Panc1 (cell line): Measurements from ENCODE around the gene MED16. TPM values are rescaled to one million over a fixed set of nuclear protein-coding genes. Genes with fewer than 3 reads are reported as not detected.

ENCODE experiments used
- ATAC-seq: fragments of 200-7000 bp; cut with Tn5 transposase; 2 replicates; pipeline ENCODE4 v1.9.1; 2020; ENCODE audit warnings: mild to moderate bottlenecking, moderate library complexity
- BruUV-seq: library from RNA; stranded (reverse); fragments of 400-500 nt; replicated peaks from 2 replicates; lab custom pipeline; 2021; lab: Mats Ljungman, UMichigan
- CTCF ChIA-PET: fragments of 300-600 bp; sonication (Branson Sonifier 250); formaldehyde crosslinking; loops from one replicate; lab custom pipeline; 2022; ENCODE audit warnings: antibody characterized with exemption; lab: Charles Lee
- POLR2A ChIA-PET: fragments of 300-600 bp; sonication (Branson Sonifier 250); formaldehyde crosslinking; loops from one replicate; lab custom pipeline; 2022; ENCODE audit warnings: antibody characterized with exemption; lab: Charles Lee
- DNase-seq: peaks from one replicate; pipeline ENCODE4 v3.0.0-alpha.2; 2010; ENCODE audit warnings: low read depth, low spot score
- H3K27ac ChIP-seq: 2 replicates; pipeline ENCODE4 v1.5.1; 2011; ENCODE audit warnings: mild to moderate bottlenecking, low read length, inconsistent platforms
- H3K27me3 ChIP-seq: fragments of 200-500 bp; sonication (Bioruptor generic); 2 replicates; pipeline ENCODE4 v1.6.0; 2014; ENCODE audit warnings: low read length, inconsistent platforms; ENCODE audit not compliant: control insufficient read depth, insufficient read depth
- H3K36me3 ChIP-seq: fragments of 200-500 bp; sonication (Bioruptor generic); 2 replicates; pipeline ENCODE4 v1.5.1; 2014; ENCODE audit warnings: inconsistent platforms, mild to moderate bottlenecking, low read length, moderate library complexity; ENCODE audit not compliant: control insufficient read depth, insufficient read depth
- H3K4me1 ChIP-seq: 2 replicates; pipeline ENCODE4 v1.5.1; 2011; ENCODE audit warnings: inconsistent platforms, mild to moderate bottlenecking, low read length, moderate library complexity; ENCODE audit not compliant: control insufficient read depth, insufficient read depth
- H3K4me3 ChIP-seq, 2 experiments: 2 replicates each; pipeline ENCODE4 v1.5.1; 2011 to 2012; ENCODE audit warnings: low read depth in 2 of 2, low read length in 2 of 2, mild to moderate bottlenecking in 2 of 2, inconsistent platforms in 1 of 2, moderate library complexity in 1 of 2
- H3K9me3 ChIP-seq: fragments of 200-500 bp; sonication (Bioruptor generic); 2 replicates; pipeline ENCODE4 v1.5.1; 2014; ENCODE audit warnings: low read depth, mild to moderate bottlenecking, inconsistent platforms, low read length, moderate library complexity; ENCODE audit not compliant: control insufficient read depth, insufficient read depth
- POLR2AphosphoS5 ChIP-seq: IDR thresholded peaks from 2 replicates; pipeline ENCODE4 v1.6.1; 2012; ENCODE audit warnings: mild to moderate bottlenecking, low read depth, low read length, moderate library complexity
- SIN3A ChIP-seq: IDR thresholded peaks from 2 replicates; pipeline ENCODE4 v1.6.1; 2012; ENCODE audit warnings: low read depth, mild to moderate bottlenecking, low read length, moderate library complexity, borderline replicate concordance; ENCODE audit not compliant: insufficient read depth
- TCF7L2 ChIP-seq: IDR thresholded peaks from 2 replicates; pipeline ENCODE4 v1.6.1; 2011; ENCODE audit warnings: mild to moderate bottlenecking, low read depth, low read length, inconsistent platforms
- in situ Hi-C: cut with HindIII; loops from 2 replicates; pipeline ENCODE4 v1.10.0; 2016; ENCODE audit warnings: low sequenced_read_pairs, low pct_unique_long_range_greater_than_20kb
- intact Hi-C: fragments of 100-400 bp; cut with micrococcal nuclease; formaldehyde crosslinking; loops from one replicate; pipeline ENCODE4 v1.10.0; 2022; ENCODE audit not compliant: unreplicated experiment
- total RNA-seq: library from RNA; stranded (reverse); gene quantifications from one replicate; pipeline ENCODE4 v1.2.1, GENCODE V29; 2021; ENCODE audit not compliant: unreplicated experiment
- TF ChIP-seq, protein P1 (sequence below), 2 experiments: IDR thresholded peaks; 2 replicates each; pipeline ENCODE4 v1.6.1; 2011 to 2012; ENCODE audit warnings: low read depth in 2 of 2, control low read depth in 1 of 2, low read length in 1 of 2, mild to moderate bottlenecking in 1 of 2, moderate library complexity in 1 of 2; ENCODE audit not compliant: insufficient read depth in 1 of 2
- TF ChIP-seq, protein P2 (sequence below): fragments of 450-650 bp; IDR thresholded peaks from 2 replicates; pipeline ENCODE4 v1.5.1; 2017; ENCODE audit warnings: mild to moderate bottlenecking

MED16 gene
- total RNA-seq, 1 experiment from 2014 or later, result 39.5 TPM

DNA sequence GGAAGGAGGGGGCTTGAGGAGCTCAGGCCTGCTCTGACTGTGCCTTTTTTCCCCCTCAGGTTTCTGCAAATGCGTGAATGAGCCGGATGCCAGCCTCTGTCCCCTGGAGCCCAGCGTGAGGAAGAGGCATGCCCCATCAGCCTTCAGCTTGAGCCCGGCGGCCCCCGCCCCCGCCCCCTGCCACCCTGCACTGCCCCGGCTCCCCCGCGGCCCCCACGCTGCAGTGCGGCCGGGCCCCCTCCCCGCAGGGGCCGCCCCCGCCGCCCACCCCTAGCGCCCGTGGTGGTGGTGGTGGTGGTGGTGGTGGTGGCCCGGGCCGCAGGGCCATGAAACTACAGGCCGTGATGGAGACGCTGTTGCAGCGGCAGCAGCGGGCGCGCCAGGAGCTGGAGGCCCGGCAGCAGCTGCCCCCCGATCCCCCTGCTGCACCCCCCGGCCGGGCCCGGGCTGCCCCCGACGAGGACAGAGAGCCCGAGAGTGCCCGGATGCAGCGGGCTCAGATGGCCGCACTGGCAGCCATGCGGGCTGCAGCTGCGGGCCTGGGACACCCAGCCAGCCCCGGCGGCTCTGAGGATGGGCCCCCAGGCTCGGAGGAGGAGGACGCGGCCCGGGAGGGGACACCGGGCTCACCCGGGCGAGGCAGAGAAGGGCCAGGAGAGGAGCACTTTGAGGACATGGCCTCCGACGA, 36.4 kb upstream of the MED16 start:
- Histone ChIP-seq H3K27ac (no peak overlapping the region), H3K36me3 (peaks cover 8% of the 10 kb centered on the region; the same call in 1 of the 2 replicates), H3K9me3 (no peaks in the 10 kb centered on the region), H3K27me3 (no peaks in the 10 kb centered on the region), H3K4me3 (no peak overlapping the region), H3K4me1 (peaks cover 15% of the 10 kb centered on the region)
- in situ Hi-C loops, result no loop called here
- ChIA-PET CTCF (no interaction called here), POLR2A (no interaction called here)
- BruUV-seq, result no TSS peak
- TF ChIP-seq, protein P1, sequence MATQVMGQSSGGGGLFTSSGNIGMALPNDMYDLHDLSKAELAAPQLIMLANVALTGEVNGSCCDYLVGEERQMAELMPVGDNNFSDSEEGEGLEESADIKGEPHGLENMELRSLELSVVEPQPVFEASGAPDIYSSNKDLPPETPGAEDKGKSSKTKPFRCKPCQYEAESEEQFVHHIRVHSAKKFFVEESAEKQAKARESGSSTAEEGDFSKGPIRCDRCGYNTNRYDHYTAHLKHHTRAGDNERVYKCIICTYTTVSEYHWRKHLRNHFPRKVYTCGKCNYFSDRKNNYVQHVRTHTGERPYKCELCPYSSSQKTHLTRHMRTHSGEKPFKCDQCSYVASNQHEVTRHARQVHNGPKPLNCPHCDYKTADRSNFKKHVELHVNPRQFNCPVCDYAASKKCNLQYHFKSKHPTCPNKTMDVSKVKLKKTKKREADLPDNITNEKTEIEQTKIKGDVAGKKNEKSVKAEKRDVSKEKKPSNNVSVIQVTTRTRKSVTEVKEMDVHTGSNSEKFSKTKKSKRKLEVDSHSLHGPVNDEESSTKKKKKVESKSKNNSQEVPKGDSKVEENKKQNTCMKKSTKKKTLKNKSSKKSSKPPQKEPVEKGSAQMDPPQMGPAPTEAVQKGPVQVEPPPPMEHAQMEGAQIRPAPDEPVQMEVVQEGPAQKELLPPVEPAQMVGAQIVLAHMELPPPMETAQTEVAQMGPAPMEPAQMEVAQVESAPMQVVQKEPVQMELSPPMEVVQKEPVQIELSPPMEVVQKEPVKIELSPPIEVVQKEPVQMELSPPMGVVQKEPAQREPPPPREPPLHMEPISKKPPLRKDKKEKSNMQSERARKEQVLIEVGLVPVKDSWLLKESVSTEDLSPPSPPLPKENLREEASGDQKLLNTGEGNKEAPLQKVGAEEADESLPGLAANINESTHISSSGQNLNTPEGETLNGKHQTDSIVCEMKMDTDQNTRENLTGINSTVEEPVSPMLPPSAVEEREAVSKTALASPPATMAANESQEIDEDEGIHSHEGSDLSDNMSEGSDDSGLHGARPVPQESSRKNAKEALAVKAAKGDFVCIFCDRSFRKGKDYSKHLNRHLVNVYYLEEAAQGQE (IDR thresholded peaks at IDR 0.05; ENCODE audit: insufficient read depth in 1 of 2, low read depth in 2 of 2, low read length in 1 of 2), result no peak
- TF ChIP-seq POLR2AphosphoS5 (no peak), SIN3A (no peak), TCF7L2 (no peak)
- TF ChIP-seq, protein P2, sequence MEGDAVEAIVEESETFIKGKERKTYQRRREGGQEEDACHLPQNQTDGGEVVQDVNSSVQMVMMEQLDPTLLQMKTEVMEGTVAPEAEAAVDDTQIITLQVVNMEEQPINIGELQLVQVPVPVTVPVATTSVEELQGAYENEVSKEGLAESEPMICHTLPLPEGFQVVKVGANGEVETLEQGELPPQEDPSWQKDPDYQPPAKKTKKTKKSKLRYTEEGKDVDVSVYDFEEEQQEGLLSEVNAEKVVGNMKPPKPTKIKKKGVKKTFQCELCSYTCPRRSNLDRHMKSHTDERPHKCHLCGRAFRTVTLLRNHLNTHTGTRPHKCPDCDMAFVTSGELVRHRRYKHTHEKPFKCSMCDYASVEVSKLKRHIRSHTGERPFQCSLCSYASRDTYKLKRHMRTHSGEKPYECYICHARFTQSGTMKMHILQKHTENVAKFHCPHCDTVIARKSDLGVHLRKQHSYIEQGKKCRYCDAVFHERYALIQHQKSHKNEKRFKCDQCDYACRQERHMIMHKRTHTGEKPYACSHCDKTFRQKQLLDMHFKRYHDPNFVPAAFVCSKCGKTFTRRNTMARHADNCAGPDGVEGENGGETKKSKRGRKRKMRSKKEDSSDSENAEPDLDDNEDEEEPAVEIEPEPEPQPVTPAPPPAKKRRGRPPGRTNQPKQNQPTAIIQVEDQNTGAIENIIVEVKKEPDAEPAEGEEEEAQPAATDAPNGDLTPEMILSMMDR, result no peak
- ATAC-seq (no peak), DNase-seq (no peak)
- intact Hi-C loops, result no loop called here

DNA sequence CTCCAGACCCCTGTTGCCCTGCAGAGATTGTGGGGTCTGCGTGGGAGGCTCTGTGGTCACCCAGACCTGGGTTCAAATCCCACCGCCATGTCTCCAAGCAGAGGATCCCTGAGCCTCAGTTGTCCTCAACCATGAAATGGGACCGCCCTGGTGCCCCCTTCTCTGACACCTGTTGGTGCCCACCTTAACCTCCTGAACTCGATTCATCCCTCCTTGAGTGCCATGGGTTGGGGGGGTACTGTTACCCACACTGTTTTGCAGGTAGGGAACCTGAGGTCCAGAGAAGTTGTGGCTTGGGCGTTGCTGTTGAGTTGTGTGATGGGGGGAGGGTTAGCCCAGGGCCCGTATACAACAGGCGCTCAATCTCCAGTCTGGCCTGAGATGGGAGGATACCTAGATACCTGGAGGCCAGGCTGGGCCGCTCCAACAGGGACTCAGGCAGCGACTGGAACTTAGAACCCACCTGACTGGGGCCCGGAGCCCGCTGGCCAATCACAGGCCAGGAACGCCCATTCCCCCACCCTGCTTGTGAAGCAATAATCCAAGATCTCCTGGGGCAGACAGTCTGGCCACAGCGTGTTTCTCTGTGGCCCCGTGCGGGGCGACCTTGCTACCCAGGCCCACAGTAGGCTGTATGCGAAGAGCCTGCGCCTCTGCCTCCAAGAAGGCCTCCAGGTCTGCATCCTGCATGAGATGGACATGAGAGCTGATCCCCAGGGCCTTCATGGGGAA, 35.6 kb upstream of the MED16 start:
- POLR2A ChIA-PET, result no interaction called here
- intact Hi-C loops, result no loop called here
- H3K27me3 ChIP-seq, result no peaks in the 10 kb centered on the region

More for the DNA sequence above, 35.6 kb upstream of the MED16 start:
- no peak for TF ChIP-seq POLR2AphosphoS5
- TF ChIP-seq, protein P1 (IDR thresholded peaks at IDR 0.05; ENCODE audit: insufficient read depth in 1 of 2, low read depth in 2 of 2, low read length in 1 of 2), result no peak
- TF ChIP-seq, protein P2, result no peak
- no peak for TF ChIP-seq TCF7L2
- no peak for TF ChIP-seq SIN3A
- H3K4me1 ChIP-seq, result peaks cover 10% of the 10 kb centered on the region
- H3K4me3 ChIP-seq, result no peak overlapping the region
- no peaks in the 10 kb centered on the region for H3K9me3 ChIP-seq
- CTCF ChIA-PET, result no interaction called here
- DNase-seq (no peak), ATAC-seq (no peak)
- no peak overlapping the region for H3K27ac ChIP-seq
- in situ Hi-C loops, result no loop called here
- peaks cover 8% of the 10 kb centered on the region; the same call in 1 of the 2 replicates for H3K36me3 ChIP-seq
- BruUV-seq, result no TSS peak
